22Rv1 (cell line): ENCODE measurements around the gene SLC9A9.

Experiments used
- H3K27ac ChIP-seq: fragments of 450-650 bp; 2 replicates; pipeline ENCODE4 v1.5.1; 2017
- ZFX ChIP-seq: fragments of 450-650 bp; IDR thresholded peaks from 2 replicates; pipeline ENCODE4 v1.6.1; 2017; ENCODE audit warnings: antibody characterized with exemption, borderline replicate concordance
- TF ChIP-seq, protein P1 (sequence below): fragments of 450-650 bp; IDR thresholded peaks from 2 replicates; pipeline ENCODE4 v1.5.1; 2017; ENCODE audit warnings: mild to moderate bottlenecking

SLC9A9 gene

DNA sequence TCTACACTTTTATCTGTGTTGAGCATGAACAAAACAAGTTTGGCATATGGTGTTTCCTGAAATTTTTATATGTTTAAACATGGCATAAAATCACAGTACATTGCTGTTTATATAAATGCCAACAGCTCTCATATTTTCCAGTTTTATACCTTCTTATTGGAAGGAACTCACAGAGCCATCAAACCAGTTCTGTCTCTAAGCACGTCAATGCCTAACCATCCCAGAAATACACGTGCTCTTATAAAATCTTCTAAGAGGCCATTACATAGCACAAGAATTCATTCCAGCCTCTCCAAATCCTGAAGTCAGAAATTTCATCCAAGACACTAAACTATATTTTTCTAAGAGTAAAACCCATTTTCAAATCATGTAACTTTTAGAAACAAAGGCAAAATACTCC, 20.8 kb downstream of the SLC9A9 start:
- no peak overlapping the region for H3K27ac ChIP-seq
- no peak for TF ChIP-seq ZFX
- TF ChIP-seq, protein P1, sequence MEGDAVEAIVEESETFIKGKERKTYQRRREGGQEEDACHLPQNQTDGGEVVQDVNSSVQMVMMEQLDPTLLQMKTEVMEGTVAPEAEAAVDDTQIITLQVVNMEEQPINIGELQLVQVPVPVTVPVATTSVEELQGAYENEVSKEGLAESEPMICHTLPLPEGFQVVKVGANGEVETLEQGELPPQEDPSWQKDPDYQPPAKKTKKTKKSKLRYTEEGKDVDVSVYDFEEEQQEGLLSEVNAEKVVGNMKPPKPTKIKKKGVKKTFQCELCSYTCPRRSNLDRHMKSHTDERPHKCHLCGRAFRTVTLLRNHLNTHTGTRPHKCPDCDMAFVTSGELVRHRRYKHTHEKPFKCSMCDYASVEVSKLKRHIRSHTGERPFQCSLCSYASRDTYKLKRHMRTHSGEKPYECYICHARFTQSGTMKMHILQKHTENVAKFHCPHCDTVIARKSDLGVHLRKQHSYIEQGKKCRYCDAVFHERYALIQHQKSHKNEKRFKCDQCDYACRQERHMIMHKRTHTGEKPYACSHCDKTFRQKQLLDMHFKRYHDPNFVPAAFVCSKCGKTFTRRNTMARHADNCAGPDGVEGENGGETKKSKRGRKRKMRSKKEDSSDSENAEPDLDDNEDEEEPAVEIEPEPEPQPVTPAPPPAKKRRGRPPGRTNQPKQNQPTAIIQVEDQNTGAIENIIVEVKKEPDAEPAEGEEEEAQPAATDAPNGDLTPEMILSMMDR, result no peak

DNA sequence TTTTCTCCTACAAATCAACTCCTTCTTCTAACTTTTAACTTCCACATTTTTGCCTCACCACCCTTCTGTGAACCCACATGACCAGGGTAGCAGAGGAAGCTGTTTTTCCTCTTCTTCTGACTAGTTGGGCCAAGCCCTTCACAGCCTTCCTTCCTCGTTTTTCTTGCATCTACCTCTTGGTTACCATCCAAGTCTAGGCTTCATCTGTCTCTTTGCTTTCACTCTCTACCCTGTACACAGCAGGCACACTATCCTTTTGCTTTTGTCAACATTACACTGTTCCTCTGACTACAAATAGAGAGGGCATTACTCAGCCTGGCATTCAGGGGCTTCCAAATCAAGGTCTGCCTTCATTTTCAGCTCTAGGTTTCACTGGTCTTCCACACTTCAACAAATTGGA, 22.0 kb downstream of the SLC9A9 start:
- TF ChIP-seq, protein P1, result no peak
- TF ChIP-seq ZFX, result no peak
- H3K27ac ChIP-seq, result no peak overlapping the region

DNA sequence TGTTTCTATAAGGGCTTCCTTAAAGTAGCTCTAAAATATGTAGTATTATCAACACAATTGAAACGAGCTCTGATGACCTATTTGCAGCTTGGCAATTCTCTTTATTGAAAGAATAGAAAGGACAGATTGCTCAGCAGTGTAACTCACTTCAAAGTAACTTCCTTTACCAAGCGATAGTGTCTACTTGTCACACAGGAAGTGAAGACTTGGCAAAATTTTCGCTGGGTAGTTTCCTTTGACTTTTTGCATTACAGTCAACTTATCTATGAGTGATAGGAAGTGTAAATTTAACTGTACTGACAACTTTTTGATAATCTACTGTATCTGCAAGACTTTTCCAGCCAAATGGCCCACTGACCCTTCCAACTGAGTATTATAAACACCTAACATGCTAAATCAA, 22.8 kb downstream of the SLC9A9 start:
- no peak for TF ChIP-seq ZFX
- TF ChIP-seq, protein P1, result no peak
- H3K27ac ChIP-seq, result no peak overlapping the region

DNA sequence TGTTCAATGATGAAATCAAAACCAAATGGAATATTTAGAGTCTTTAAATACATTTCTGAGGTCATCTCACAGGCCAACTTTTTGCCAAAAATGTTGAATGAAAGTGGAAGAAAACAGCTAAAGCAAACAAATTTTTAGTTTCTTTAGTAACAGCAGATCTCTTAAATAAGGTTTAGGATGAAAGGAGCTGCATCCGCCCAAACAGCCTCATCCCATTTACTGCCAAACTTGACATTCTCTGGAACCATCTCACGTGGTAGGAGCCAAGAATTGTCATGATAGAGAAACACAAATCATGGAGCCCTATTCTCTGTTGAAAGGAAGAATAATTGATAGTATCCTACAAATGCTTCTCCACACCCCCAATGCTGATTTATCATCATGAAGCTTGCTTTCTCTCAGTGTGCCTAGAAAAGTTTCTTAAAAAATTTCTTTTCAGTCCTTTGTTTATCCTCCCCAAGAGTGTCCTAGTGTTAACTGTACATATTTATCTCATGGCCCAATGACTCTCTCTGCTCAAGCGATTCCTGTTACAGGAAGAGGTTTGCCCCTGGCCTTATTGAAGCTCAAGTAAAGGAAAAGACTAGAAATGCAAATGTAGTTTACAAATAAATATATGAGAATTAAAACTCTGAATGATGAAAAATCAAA, 23.4 kb downstream of the SLC9A9 start:
- TF ChIP-seq ZFX, result no peak
- TF ChIP-seq, protein P1, result no peak
- no peak overlapping the region for H3K27ac ChIP-seq

DNA sequence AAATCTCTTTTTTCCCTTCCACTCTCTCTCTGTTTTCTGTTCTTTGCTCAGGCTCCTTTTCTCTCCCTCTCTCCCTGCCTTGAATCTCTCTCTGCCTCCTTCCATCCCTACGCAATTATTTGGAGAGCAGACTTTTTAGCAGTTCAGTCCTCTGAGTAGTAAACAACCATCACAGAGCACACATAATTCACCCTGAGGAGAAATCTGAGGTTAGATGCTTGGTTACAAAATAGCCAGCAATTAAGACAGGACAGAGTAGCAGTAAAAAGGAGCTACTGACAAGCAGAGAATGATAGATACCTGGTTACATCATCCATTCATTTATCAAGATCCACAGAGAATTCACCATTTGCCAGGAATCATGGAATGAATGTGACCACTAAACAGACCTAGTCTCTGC, 25.5 kb downstream of the SLC9A9 start:
- no peak for TF ChIP-seq ZFX
- TF ChIP-seq, protein P1, result no peak
- no peak overlapping the region for H3K27ac ChIP-seq

DNA sequence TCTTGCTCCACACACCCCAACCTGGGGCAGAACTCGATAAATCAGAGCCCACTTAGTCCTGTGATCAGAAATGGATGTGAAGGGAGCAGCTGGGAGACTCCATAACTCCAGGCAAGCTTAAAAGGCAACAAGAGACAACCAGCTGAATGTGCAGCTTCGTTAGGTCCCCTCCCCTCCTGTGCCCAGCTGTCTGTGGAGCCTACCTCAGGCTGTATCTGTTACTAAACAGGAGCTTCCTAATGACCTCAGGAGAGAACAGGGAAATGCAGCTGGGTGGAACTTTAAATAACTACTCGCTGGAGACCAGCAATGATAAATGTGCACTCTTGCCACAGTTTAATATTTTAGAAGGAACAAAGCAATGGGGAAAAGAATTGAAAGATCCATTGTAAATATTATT, 25.9 kb downstream of the SLC9A9 start:
- no peak for TF ChIP-seq ZFX
- TF ChIP-seq, protein P1, result no peak
- no peak overlapping the region for H3K27ac ChIP-seq

DNA sequence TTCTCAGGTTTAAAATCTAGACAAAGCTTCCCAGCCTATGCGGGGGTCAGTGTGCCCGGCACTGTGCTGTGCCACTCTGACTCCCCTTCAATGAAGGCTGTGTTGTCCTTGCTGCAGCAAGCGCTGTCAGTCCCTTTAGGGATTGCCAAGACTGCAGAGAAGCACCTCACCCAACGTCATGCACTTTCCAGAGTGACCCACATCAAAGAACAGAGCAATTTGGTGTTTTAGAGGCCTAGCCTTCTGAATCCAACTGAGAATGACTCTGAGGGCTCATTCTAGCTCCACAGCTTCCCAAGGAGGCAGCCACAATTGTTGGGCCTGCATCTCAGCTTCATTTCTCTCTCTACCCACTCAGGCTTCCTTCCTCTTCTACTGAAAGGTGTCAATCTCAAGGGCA, 26.4 kb downstream of the SLC9A9 start:
- TF ChIP-seq, protein P1, result no peak
- TF ChIP-seq ZFX, result no peak
- no peak overlapping the region for H3K27ac ChIP-seq
